ENCODE measurements around the gene PKIB. TPM values are rescaled to one million over a fixed set of nuclear protein-coding genes. Genes with fewer than 3 reads are reported as not detected.

Gene PKIB
- total and polyA plus RNA-seq, 4 donors, result 1.4 to 14.4 (median 2.1) TPM

- Histone ChIP-seq H3K4me3 (ENCODE audit: low read length in 2 of 2) (no peak overlapping the region), H3K4me1 (ENCODE audit: control insufficient read depth in 1 of 2, insufficient read depth in 2 of 2, low read length in 2 of 2) (no peaks in the 10 kb centered on the region), H3K27me3 (ENCODE audit: control insufficient read depth in 1 of 2, insufficient read depth in 2 of 2, low read length in 1 of 2) (no peaks in the 10 kb centered on the region), H3K9me3 (ENCODE audit: control insufficient read depth, low read length) (no peaks in the 10 kb centered on the region), H3K36me3 (ENCODE audit: control insufficient read depth in 1 of 2, insufficient read depth in 2 of 2, low read length in 1 of 2) (no peaks in the 10 kb centered on the region), H3K27ac (ENCODE audit: low read depth in 1 of 2, low read length in 2 of 2) (no peak overlapping the region)
- intact Hi-C loops (cut with DNase I), result no loop called here
- ATAC-seq (ENCODE audit: low FRiP score) (no peak), DNase-seq (no peak)
- 84 to 88% methylated on average over 3 of the region's 3 CpGs for WGBS, 2 donors
Observed at GRCh38 chr6:122713138-122713537, 102.9 kb downstream of the PKIB start.

- H3K4me1 ChIP-seq (ENCODE audit: control insufficient read depth in 1 of 2, insufficient read depth in 2 of 2, low read length in 2 of 2), result no peaks in the 10 kb centered on the region
- H3K36me3 ChIP-seq (ENCODE audit: control insufficient read depth in 1 of 2, insufficient read depth in 2 of 2, low read length in 1 of 2), result no peaks in the 10 kb centered on the region
- DNase-seq (no peak), ATAC-seq (ENCODE audit: low FRiP score) (no peak)
- H3K27me3 ChIP-seq (ENCODE audit: control insufficient read depth in 1 of 2, insufficient read depth in 2 of 2, low read length in 1 of 2), result no peaks in the 10 kb centered on the region
- no peak overlapping the region for H3K27ac ChIP-seq (ENCODE audit: low read depth in 1 of 2, low read length in 2 of 2)
- no peak overlapping the region for H3K4me3 ChIP-seq (ENCODE audit: low read length in 2 of 2)
- WGBS, 2 donors, result 73 to 83% methylated on average over 5 of the region's 5 CpGs
- intact Hi-C loops (cut with DNase I), result no loop called here
- no peaks in the 10 kb centered on the region for H3K9me3 ChIP-seq (ENCODE audit: control insufficient read depth, low read length)
Observed at GRCh38 chr6:122714059-122714458, 103.9 kb downstream of the PKIB start.

- Histone ChIP-seq H3K4me1 (ENCODE audit: control insufficient read depth in 1 of 2, insufficient read depth in 2 of 2, low read length in 2 of 2) (no peaks in the 10 kb centered on the region), H3K27ac (ENCODE audit: low read depth in 1 of 2, low read length in 2 of 2) (no peak overlapping the region), H3K4me3 (ENCODE audit: low read length in 2 of 2) (no peak overlapping the region), H3K36me3 (ENCODE audit: control insufficient read depth in 1 of 2, insufficient read depth in 2 of 2, low read length in 1 of 2) (no peaks in the 10 kb centered on the region), H3K27me3 (ENCODE audit: control insufficient read depth in 1 of 2, insufficient read depth in 2 of 2, low read length in 1 of 2) (no peaks in the 10 kb centered on the region), H3K9me3 (ENCODE audit: control insufficient read depth, low read length) (no peaks in the 10 kb centered on the region)
- DNase-seq, result no peak
- ATAC-seq (ENCODE audit: low FRiP score), result no peak
- intact Hi-C loops (cut with DNase I), result no loop called here
- 73 to 76% methylated on average over 2 of the region's 2 CpGs for WGBS, 2 donors
Observed at GRCh38 chr6:122715725-122716124, 105.5 kb downstream of the PKIB start.

GRCh38 chr6:122717350-122717749, 107.1 kb downstream of the PKIB start:
- Histone ChIP-seq H3K27ac (ENCODE audit: low read depth in 1 of 2, low read length in 2 of 2) (no peak overlapping the region), H3K27me3 (ENCODE audit: control insufficient read depth in 1 of 2, insufficient read depth in 2 of 2, low read length in 1 of 2) (no peaks in the 10 kb centered on the region), H3K4me1 (ENCODE audit: control insufficient read depth in 1 of 2, insufficient read depth in 2 of 2, low read length in 2 of 2) (no peaks in the 10 kb centered on the region), H3K9me3 (ENCODE audit: control insufficient read depth, low read length) (no peaks in the 10 kb centered on the region), H3K36me3 (ENCODE audit: control insufficient read depth in 1 of 2, insufficient read depth in 2 of 2, low read length in 1 of 2) (no peaks in the 10 kb centered on the region), H3K4me3 (ENCODE audit: low read length in 2 of 2) (no peak overlapping the region)
- no peak for ATAC-seq (ENCODE audit: low FRiP score)
- no peak for DNase-seq
- intact Hi-C loops (cut with DNase I), result no loop called here
- WGBS, 2 donors, result 5 to 8% methylated on average over 2 of the region's 2 CpGs

GRCh38 chr6:122718616-122719015, 108.4 kb downstream of the PKIB start:
- Histone ChIP-seq H3K27ac (ENCODE audit: low read depth in 1 of 2, low read length in 2 of 2) (no peak overlapping the region), H3K9me3 (ENCODE audit: control insufficient read depth, low read length) (no peaks in the 10 kb centered on the region), H3K27me3 (ENCODE audit: control insufficient read depth in 1 of 2, insufficient read depth in 2 of 2, low read length in 1 of 2) (no peaks in the 10 kb centered on the region), H3K36me3 (ENCODE audit: control insufficient read depth in 1 of 2, insufficient read depth in 2 of 2, low read length in 1 of 2) (no peaks in the 10 kb centered on the region), H3K4me3 (ENCODE audit: low read length in 2 of 2) (no peak overlapping the region), H3K4me1 (ENCODE audit: control insufficient read depth in 1 of 2, insufficient read depth in 2 of 2, low read length in 2 of 2) (no peaks in the 10 kb centered on the region)
- ATAC-seq (ENCODE audit: low FRiP score), result no peak
- intact Hi-C loops (cut with DNase I), result no loop called here
- no peak for DNase-seq
- 75% methylated on average over 4 of the region's 4 CpGs for WGBS, 2 donors

- intact Hi-C loops (cut with DNase I), result no loop called here
- Histone ChIP-seq H3K27ac (ENCODE audit: low read depth in 1 of 2, low read length in 2 of 2) (no peak overlapping the region), H3K27me3 (ENCODE audit: control insufficient read depth in 1 of 2, insufficient read depth in 2 of 2, low read length in 1 of 2) (no peaks in the 10 kb centered on the region), H3K4me1 (ENCODE audit: control insufficient read depth in 1 of 2, insufficient read depth in 2 of 2, low read length in 2 of 2) (no peaks in the 10 kb centered on the region), H3K4me3 (ENCODE audit: low read length in 2 of 2) (no peak overlapping the region), H3K9me3 (ENCODE audit: control insufficient read depth, low read length) (no peaks in the 10 kb centered on the region), H3K36me3 (ENCODE audit: control insufficient read depth in 1 of 2, insufficient read depth in 2 of 2, low read length in 1 of 2) (no peaks in the 10 kb centered on the region)
- ATAC-seq (ENCODE audit: low FRiP score) (no peak), DNase-seq (no peak)
Observed at GRCh38 chr6:122719176-122719575, 109.0 kb downstream of the PKIB start.

- WGBS, 2 donors, result 70% methylated on average over 4 of the region's 4 CpGs
- DNase-seq (no peak), ATAC-seq (ENCODE audit: low FRiP score) (no peak)
- H3K4me1 ChIP-seq (ENCODE audit: control insufficient read depth in 1 of 2, insufficient read depth in 2 of 2, low read length in 2 of 2), result no peaks in the 10 kb centered on the region
- no peaks in the 10 kb centered on the region for H3K27me3 ChIP-seq (ENCODE audit: control insufficient read depth in 1 of 2, insufficient read depth in 2 of 2, low read length in 1 of 2)
- H3K27ac ChIP-seq (ENCODE audit: low read depth in 1 of 2, low read length in 2 of 2), result no peak overlapping the region
- no peaks in the 10 kb centered on the region for H3K9me3 ChIP-seq (ENCODE audit: control insufficient read depth, low read length)
- H3K36me3 ChIP-seq (ENCODE audit: control insufficient read depth in 1 of 2, insufficient read depth in 2 of 2, low read length in 1 of 2), result no peaks in the 10 kb centered on the region
- intact Hi-C loops (cut with DNase I), result no loop called here
- no peak overlapping the region for H3K4me3 ChIP-seq (ENCODE audit: low read length in 2 of 2)
Observed at GRCh38 chr6:122722746-122723145, 112.5 kb downstream of the PKIB start.

- H3K4me3 ChIP-seq (ENCODE audit: low read length in 2 of 2), result no peak overlapping the region
- H3K4me1 ChIP-seq (ENCODE audit: control insufficient read depth in 1 of 2, insufficient read depth in 2 of 2, low read length in 2 of 2), result no peaks in the 10 kb centered on the region
- intact Hi-C loops (cut with DNase I), result no loop called here
- ATAC-seq (ENCODE audit: low FRiP score) (no peak), DNase-seq (no peak)
- H3K9me3 ChIP-seq (ENCODE audit: control insufficient read depth, low read length), result no peaks in the 10 kb centered on the region
- no peaks in the 10 kb centered on the region for H3K36me3 ChIP-seq (ENCODE audit: control insufficient read depth in 1 of 2, insufficient read depth in 2 of 2, low read length in 1 of 2)
- H3K27ac ChIP-seq (ENCODE audit: low read depth in 1 of 2, low read length in 2 of 2), result no peak overlapping the region
- H3K27me3 ChIP-seq (ENCODE audit: control insufficient read depth in 1 of 2, insufficient read depth in 2 of 2, low read length in 1 of 2), result no peaks in the 10 kb centered on the region
- WGBS, 2 donors, result 29 to 35% methylated on average over 2 of the region's 2 CpGs
Observed at GRCh38 chr6:122726649-122727048, 116.4 kb downstream of the PKIB start.

GRCh38 chr6:122727244-122727643, 117.0 kb downstream of the PKIB start:
- H3K4me1 ChIP-seq (ENCODE audit: control insufficient read depth in 1 of 2, insufficient read depth in 2 of 2, low read length in 2 of 2), result no peaks in the 10 kb centered on the region
- DNase-seq (no peak), ATAC-seq (ENCODE audit: low FRiP score) (no peak)
- H3K27me3 ChIP-seq (ENCODE audit: control insufficient read depth in 1 of 2, insufficient read depth in 2 of 2, low read length in 1 of 2), result no peaks in the 10 kb centered on the region
- H3K4me3 ChIP-seq (ENCODE audit: low read length in 2 of 2), result no peak overlapping the region
- intact Hi-C loops (cut with DNase I), result no loop called here
- no peaks in the 10 kb centered on the region for H3K36me3 ChIP-seq (ENCODE audit: control insufficient read depth in 1 of 2, insufficient read depth in 2 of 2, low read length in 1 of 2)
- 71 to 78% methylated on average over 1 of the region's 1 CpG for whole genome bisulfite sequencing, 2 donors
- no peak overlapping the region for H3K27ac ChIP-seq (ENCODE audit: low read depth in 1 of 2, low read length in 2 of 2)
- H3K9me3 ChIP-seq (ENCODE audit: control insufficient read depth, low read length), result no peaks in the 10 kb centered on the region

All from aorta (tissue), 5 donors.